Stimulated activated CD8-positive, alpha-beta memory T cell treated with anti-CD3 and anti-CD28 coated beads, Interleukin-12 subunit alpha, Interleukin-12 subunit beta, amount 100 ng/mL, for 24 hours (primary cell): Measurements from ENCODE around the gene CACNA1A.
A peak's percentile ranks its signal among the peaks of the same experiment; 100 is the strongest.

ENCODE experiments used
- DNase-seq: peaks from one replicate; pipeline ENCODE4 v3.0.0-alpha.2; 2020; ENCODE audit errors: extremely low read depth

Gene CACNA1A

GRCh38 chr19:13163609-13164342 is 342.5 kb downstream of the CACNA1A start:
- DNase-seq = no peak

- DNase-seq = peak; percentile 72
These were observed 343.3 kb downstream of the CACNA1A start for GRCh38 chr19:13162724-13163608.

GRCh38 chr19:13160557-13160956 is 345.7 kb downstream of the CACNA1A start:
- no peak for DNase-seq

- no peak for DNase-seq
These were observed 346.6 kb downstream of the CACNA1A start for GRCh38 chr19:13159713-13160112.
